Glomerular endothelial cell (primary cell): ENCODE measurements around the gene SMAP2. TPM values are rescaled to one million over a fixed set of nuclear protein-coding genes. Genes with fewer than 3 reads are reported as not detected.
"Not testable (repeated sequence)": the region's sequence is repeated elsewhere in the genome, so short reads cannot be mapped to it uniquely, and the experiment has no call there.

Experiments
- DNase-seq: peaks from one replicate; pipeline ENCODE4 v3.0.0-alpha.2; 2011; ENCODE audit warnings: low read depth, low spot score; ENCODE audit errors: extremely low read depth
- total RNA-seq: library from RNA; depleted of rRNA; stranded (reverse); fragments of >200 nt; gene quantifications from 2 replicates; pipeline ENCODE4 v1.2.3, GENCODE V29; 2015

The SMAP2 gene
- total RNA-seq, 1 donor from 2014 or later: 13.6 TPM

DNA sequence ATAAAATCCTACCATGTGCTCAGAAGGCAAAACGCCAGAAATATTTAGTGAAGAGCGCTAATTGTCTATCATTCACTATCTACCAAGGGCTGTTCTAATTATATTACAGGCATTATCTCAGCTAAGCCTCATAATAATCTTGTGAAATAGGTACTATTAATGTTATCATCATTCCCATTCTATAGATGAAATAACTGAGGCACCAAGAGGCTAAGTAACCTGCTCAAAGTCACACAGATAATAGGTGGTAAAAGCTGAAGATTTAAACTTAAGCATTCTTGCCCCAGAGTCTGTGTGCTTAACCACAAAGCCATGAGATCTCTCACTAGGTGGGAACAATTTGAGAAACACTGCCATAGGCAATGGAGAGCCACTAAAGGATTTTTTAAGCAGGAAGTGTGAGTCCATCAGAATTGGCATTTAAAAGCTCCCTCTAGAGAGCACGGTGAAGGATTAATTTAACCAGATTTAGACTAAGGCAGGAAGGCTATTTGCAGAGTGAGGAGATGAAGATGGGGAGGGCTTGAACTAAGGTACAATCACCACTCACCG is 1.7 kb upstream of the SMAP2 start:
- no peak for DNase-seq

DNA sequence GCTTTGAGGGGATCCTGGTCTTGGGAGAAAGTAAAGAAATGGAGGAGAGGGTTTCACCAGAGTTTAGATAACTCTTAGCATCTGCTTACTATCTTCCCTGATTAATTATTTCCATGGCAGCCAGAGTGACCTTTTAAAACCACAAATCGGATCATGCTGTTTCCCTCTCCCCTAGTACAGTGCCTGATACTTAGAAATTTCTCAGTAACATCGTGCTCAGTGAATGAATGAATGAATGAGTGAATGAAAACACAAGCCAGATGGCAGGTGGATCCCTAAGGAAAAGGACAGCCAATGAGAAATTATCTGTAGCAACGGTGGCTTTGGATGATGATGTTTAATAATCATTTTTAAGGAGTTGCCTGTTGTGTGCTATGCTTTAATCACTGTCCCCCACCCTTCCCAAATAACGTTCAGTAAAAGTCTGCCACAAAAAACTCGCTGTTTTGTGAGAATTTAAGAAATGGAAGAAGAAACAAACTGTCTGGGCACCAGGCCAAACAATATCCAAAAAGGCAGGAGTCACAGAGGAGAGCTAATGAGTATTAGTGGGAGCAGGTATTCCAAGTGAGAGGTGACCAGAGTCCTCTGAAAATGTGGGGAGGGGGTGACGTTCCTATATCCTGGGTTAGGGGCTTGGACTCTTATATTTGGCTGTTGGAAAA is 737 bp upstream of the SMAP2 start:
- no peak for DNase-seq

DNA sequence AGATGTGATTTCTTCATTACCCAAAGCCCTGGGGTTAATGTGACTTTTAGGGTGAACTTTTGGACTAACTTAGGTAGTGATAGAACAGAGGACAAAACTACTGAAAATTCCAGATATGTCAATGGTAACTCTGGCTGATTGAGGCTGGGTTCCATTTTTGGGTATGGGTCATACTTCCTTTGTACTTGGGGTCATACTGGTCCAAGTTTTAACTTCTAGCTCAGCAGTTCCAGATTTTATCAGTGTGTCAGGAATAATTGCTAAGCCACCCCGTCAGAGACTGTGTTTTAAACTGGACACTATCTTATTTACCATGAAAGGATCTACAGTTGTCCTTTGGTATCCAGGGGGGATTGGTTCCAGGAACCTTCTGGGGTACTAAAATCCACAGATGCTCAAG is 4.0 kb downstream of the SMAP2 start:
- no peak for DNase-seq

DNA sequence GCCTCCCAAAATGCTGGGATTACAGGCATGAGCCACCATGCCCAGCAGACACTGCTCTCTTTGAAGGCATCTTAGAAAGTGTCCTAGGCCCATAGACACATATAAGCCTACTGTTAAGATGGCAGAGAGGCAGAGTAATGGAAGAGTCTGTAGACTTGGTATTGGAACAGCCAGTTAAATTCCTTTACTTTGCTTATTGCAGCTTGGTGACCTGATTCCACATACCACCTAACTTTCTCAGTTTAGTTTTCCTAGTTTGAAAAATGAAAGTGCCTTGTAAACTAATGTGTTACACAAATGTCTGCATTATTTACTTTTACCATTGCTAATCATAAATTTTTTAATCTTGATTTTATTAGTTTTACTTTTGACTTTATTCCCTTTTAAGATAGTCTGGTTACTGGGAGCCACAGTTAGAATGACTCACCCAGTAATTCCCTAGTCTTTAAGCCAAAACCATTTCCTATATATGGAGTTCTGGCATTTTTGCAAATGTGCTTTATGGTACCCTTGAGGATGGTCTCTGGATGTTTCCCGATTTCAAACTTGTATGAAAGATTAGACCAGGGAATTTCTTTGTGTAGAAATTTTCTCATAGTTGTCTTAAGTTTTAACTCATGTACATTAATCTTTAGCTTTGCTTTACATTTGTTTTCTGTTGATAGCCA is 6.4 kb downstream of the SMAP2 start:
- no peak for DNase-seq

DNA sequence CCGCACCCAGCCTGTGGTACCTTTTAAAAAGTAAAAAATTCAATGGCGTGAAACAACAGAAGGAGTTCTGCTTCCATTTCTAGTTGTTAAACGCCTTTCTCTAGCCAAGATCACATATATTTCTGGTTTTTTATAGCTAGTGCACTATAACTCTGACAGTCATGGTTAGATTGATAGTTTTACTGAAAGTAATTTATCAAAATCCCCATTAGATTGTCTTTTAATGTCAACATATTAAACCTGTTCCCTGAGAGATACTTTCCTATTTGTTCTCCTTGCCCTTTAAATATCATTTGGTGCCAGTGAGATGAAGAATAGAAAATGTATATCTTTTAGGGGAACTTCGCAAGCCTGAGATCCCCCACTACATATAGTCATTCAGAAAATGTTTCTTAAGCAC is 7.3 kb downstream of the SMAP2 start:
- DNase-seq: no peak

DNA sequence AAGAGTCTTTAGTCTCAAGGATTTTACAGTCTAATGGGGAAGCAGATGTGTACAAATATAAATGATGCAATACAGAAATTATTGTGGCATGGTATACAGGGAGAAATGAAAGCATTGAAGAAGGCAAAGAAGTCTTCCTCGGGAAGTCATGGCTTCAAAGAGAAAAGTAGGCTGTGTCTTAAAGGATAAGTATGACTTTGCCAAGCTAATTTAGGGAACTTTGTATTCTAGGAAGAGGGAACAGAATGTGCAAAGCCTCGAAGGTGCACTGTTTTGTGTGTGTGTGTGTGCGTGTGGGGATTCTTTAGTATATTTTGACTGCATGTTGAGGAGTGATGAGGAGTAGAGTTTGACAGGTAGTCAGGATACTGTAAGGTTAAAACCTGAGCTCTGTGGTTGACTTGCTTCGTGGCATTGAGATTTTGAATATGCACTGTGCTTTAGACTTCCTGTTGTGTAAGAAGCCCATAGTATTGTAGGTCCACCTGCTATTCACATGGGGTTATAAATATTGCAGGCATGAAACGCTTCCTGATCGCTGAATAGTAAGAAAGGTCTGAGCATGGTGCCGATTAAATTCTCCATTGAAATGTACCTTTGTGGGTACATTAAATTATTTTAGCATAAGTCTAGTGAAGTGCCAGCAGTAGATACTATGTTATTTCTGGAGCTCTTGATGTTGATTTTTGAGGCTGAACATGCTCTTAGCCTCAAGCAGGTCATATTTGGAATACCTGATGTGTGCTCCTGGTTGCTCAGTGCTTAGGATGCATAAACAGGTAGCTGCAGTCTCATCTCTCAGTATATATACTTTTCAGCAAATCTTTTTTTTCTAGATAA is 8.0 kb downstream of the SMAP2 start:
- no peak for DNase-seq

DNA sequence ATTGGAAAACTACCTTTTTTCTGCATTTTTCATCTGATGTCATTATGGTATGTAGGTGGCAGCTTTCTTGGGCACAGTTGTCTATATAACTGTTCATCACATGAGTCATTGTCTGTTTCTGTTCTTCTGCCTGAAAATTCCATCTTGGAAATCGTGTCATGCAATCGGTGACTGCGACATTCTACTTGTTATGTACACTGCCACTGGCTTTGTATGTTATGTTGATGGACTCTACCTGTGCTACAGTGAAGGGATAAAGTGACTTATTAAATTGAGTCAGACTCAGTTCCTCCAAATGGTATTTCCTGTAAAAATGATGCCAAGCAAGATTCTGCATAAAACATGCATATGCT is 8.6 kb downstream of the SMAP2 start:
- no peak for DNase-seq

DNA sequence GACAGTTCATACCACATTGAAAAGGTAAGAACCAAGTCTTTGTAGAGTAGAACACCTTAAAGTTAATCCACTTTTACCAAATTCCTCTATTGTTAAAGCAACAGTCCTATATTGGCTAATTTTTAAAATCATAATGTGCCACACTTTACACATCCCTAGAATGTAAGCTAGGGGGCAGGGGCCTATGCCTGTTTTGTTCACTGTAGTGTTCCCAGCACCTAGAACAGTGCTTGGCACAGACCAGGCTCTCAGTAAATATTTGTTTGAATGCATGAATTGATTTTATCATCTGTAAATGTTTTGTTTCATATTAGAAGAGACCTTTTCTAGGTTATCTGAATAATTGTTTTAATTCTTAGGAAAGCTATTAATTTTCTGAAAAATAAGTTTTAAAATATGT is 9.1 kb downstream of the SMAP2 start:
- no peak for DNase-seq

DNA sequence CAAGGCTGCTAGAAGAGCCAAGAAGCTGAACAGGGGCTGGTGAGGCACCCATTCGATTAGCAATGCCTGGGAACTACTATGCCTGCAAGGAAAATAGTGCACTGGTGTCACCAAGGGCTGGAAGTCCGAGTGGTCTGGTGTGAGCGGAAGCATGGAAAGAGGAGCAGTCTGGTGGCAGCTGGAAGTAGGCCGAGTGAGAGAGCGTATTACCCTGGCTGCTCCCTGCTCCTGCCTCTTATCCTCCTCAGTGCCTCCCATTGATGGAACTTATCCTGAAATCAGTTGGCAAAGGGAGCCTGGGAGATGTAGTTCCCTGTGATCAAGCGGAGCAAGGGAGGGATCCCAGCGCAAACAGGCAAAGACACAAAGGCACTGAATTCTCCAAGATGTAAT is 9.6 kb downstream of the SMAP2 start:
- no peak for DNase-seq

DNA sequence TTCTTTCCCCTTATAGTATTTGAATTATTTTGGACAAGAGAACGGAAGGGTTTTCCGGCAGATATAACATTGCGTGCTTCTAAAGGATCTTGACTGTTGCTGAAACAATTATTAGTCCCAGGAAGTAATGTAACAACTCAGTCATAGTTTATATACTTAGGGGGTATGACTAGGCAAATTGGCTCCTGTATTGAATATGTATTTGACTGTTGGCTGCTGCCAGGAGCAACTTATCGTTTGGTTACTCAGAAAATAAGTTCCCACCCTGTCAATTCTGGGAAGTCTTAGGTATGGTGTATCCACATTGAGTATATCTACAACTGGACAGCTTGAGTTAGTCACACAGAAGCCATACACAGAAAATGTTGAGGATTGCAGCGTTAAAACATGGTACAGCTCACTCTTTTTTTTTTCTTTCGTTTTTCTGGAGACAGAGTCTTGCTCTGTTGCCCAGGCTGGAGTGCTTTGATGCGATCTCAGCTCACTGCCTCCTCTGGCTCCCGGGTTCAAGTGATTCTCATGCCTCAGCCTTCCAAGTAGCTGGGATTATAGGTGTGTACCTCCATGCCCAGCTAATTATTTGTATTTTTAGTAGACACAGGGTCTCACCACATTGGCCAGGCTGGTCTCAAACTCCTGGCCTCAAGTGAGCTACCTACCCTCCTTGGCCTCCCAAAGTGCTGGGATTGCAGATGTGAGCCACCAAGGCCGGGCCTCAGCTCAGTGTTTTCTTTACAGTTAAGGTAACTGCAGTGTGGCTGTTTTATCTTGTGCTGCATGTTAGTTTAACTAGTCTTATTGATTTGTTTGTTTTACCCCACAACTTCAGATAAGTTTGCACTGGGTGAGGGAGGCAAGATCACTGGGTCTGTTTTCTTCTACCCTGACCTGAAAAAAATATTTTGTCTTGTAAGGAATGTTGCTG is 10.2 kb downstream of the SMAP2 start:
- no peak for DNase-seq

DNA sequence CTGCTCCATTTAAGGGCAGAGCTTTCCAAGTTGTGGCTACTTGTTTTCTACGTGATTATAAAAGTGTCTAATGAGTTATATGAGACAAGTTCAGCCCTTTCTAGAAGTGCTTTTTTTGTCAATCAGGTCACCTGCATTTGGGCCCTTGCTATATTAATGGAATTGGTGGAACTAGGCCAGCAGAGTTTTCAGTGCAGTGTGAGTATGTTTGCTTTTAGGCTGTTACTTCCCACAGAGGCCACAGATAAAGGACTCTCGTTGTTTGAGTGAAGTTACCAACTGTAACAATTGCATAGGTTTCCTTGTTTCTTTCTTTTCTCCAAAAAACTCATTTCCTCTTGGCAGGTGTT is 10.9 kb downstream of the SMAP2 start:
- DNase-seq: no peak

DNA sequence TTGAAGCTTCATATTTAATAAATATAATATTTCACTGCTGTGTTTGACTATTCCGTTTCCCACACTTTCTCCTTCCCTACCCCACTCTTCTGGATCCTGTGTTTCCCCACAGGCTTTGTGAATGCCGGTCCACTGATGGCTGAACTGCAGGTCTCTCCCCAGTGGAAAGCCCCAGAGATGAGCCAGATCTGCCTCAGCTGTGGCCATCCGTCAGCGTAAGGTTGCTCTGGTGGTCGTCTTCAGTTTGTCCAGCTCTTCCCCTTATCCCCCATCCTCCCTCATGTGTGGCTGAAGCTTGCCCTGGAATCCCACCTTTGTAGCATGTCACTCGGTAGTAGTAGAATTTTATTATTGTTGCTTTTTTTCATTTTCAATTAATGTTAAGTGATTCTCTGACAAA is 11.4 kb downstream of the SMAP2 start:
- no peak for DNase-seq

DNA sequence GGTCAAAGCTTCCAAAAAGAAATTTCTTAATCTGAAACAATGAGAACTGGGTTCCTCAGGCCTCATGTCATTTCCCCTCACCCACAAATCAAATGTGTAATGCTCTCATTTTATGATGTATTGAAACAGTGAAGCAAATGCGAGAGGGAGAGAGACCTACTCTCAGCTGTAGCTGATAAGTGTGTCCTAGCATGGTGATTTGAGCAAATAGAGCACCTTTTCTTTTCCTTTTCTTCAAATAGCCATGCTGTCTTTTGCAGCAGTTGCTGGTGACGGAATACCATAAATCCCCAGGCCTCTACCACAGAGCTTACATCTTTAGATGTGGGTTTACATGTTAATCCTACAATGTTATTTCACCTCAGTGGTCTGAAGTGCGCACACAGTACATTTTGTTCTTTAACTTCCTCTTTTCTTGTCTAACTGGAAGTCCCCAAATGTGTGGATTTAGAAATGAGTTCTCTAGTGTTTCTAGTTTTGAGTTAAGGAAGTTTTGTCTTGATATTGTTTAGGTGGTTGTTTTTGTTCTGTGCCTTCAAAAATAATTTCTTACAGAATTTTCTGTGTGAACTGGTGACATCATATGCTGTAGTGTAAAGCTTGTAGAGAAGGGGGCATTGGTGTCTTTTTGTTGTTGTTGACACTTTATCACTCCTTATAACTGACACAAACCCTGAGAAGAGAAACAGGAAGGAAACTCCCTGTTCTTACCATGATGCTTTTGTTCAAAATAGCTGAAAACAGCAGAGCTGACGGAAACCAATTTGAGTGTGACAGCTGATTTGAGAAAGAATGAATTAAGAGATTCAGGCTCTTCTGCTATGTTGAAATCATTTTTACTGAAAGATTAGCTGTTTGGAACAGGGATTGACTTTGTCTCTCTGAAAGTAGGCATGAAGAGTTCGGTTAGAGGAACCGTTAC is 12.2 kb downstream of the SMAP2 start:
- no peak for DNase-seq

DNA sequence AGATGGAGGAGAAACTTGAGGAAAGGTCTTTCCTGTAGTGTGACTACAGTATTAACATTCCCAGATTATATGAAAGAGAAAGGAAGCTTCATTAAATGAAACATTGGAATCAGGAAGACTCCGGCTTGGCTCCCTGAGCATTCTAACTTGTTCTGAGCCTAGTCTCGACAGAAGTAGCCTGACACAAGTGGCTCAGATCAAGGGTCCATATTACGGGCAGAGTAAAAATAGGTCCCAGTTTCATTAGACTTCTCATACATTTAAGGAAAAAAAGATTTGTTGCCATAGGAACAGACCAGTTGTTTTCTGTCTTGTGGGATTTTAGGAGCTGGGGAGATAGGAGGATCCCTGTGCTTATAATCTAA is 12.8 kb downstream of the SMAP2 start:
- DNase-seq: no peak

DNA sequence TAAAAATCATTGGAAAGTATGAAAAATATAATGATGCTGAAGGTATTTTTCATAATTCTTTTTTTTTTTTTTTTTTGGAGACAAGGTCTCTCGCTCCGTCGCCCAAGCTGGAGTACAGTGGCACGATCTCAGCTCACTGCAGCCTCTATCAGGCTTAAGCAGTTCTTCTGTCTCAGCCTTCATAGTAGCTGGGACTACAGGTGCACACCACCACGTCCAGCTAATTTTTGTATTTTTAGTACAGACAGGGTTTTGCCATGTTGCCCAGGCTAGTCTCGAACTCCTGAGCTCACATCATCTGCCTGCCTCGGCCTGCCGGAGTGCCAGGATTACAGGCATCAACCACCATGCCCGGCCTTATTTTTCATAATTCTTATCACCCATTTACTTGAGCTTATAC is 13.3 kb downstream of the SMAP2 start:
- DNase-seq: no peak

DNA sequence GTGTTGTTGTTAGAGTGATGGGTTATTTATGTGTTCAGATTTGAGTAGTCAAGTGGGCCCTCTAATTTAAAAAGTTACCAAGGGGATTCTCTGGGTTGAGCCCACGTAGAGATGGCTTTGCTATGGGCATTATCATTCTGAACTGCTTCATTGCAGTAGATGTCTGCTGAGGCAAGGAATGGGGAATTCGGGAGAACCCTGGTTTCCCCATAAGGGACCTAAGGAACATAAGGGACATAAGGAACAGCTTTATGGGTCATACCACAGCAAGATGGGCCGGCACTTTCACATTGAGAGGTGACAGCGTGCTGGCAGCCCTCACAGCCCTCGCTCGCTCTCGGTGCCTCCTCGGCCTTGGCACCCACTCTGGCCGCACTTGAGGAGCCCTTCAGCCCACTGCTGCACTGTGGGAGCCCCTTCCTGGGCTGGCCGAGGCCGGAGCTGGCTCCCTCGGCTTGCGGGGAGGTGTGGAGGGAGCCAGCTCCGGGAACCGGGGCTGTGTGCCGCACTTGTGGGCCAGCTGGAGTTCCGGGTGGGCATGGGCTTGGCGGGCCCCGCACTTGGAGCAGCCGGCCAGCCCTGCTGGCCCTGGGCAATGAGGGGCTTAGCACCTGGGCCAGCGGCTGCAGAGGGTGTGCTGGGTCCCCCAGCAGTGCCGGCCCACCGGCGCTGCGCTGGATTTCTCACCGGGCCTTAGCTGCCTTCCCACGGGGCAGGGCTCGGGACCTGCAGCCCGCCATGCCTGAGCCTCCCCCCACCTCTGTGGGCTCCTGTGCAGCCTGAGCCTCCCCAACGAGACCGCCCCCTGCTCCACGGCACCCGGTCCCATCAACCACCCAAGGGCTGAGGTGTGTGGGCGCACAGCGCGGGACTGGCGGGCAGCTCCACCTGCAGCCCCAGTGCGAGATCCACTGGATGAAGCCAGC is 14.1 kb downstream of the SMAP2 start:
- DNase-seq: not testable (repeated sequence)

DNA sequence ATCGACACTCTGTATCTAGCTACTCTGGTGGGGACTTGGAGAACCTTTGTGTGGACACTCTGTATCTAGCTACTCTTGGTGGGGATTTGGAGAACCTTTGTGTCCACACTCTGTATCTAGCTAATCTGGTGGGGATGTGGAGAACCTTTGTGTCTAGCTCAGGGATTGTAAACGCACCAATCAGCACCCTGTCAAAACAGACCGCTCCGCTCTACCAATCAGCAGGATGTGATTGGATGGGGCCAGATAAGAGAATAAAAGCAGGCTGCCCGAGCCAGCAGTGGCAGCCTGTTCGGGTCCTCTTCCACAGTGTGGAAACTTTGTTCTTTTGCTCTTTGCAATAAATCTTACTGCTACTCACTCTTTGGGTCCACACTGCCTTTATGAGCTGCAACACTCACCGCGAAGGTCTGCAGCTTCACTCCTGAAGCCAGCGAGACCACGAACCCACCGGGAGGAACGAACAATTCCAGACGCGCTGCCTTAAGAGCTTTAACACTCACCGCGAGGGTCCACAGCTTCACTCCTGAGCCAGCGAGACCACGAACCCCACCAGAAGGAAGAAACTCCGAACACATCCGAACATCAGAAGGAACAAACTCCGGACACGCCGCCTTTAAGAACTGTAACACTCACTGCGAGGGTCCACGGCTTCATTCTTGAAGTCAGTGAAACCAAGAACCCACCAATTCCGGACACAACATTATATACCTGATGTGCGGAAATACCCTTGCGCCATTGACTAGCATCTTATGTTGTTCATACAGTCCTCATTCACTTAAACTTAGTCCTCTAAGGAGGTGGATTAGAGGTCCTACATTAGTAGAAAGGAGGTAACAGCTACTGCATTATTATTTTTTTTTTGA is 15.2 kb downstream of the SMAP2 start:
- not testable (repeated sequence) for DNase-seq

DNA sequence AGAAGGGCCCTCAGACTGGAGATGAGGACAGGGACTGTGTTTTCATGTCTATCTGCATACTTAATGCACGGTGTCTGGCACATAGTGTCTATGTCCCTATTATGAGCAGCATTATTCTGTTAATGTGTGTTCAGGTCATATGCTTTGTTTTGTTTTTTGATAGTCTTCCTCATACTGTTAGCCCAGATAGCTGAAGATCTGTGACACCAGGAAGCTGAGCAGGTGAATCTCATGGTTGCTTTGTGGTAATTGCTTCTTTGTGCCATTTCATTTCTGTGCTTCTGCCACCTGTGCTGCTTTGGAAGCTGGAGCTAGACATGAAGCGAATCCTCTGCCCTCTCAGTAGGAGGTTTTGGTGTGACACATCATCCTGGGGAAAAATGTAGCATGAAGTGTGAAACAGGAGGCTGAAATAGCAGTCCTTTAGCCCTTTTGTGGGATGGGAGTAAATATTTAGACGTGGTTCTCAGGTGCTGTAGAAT is 15.8 kb downstream of the SMAP2 start:
- DNase-seq: no peak
